HG03095 (cell line): ENCODE data around the gene PLEKHG1.

Source experiments
- ATAC-seq: cut with Tn5 transposase; IDR thresholded peaks from one replicate; pipeline ENCODE4 v1.9.1; 2021; ENCODE audit warnings: moderate library complexity; ENCODE audit not compliant: unreplicated experiment

Gene PLEKHG1

GRCh38 chr6:150617496-150618460 lies 18.1 kb downstream of the PLEKHG1 start:
- no peak for ATAC-seq

- ATAC-seq, result no peak
Observed at GRCh38 chr6:150619275-150619674, 19.6 kb downstream of the PLEKHG1 start.

- ATAC-seq, result no peak
Observed at GRCh38 chr6:150620244-150620643, 20.6 kb downstream of the PLEKHG1 start.

GRCh38 chr6:150620763-150621162 lies 21.1 kb downstream of the PLEKHG1 start:
- ATAC-seq, result no peak

GRCh38 chr6:150622476-150622875 lies 22.8 kb downstream of the PLEKHG1 start:
- no peak for ATAC-seq

GRCh38 chr6:150622941-150623874 lies 23.5 kb downstream of the PLEKHG1 start:
- peak; percentile 96 for ATAC-seq

GRCh38 chr6:150624191-150624590 lies 24.5 kb downstream of the PLEKHG1 start:
- no peak for ATAC-seq

GRCh38 chr6:150625927-150626326 lies 26.2 kb downstream of the PLEKHG1 start:
- ATAC-seq, result no peak

- ATAC-seq, result no peak
Observed at GRCh38 chr6:150627154-150627553, 27.5 kb downstream of the PLEKHG1 start.

GRCh38 chr6:150627585-150628025 lies 27.9 kb downstream of the PLEKHG1 start:
- ATAC-seq, result no peak

- no peak for ATAC-seq
Observed at GRCh38 chr6:150628908-150629307, 29.2 kb downstream of the PLEKHG1 start.

- no peak for ATAC-seq
Observed at GRCh38 chr6:150631283-150631983, 31.7 kb downstream of the PLEKHG1 start.

GRCh38 chr6:150631984-150632642 lies 32.4 kb downstream of the PLEKHG1 start:
- no peak for ATAC-seq

- peak; percentile 40 for ATAC-seq
Observed at GRCh38 chr6:150632785-150633485, 33.2 kb downstream of the PLEKHG1 start.

GRCh38 chr6:150633486-150633834 lies 33.8 kb downstream of the PLEKHG1 start:
- ATAC-seq, result peak; percentile 11

- no peak for ATAC-seq
Observed at GRCh38 chr6:150634176-150634963, 34.7 kb downstream of the PLEKHG1 start.

GRCh38 chr6:150634964-150635292 lies 35.2 kb downstream of the PLEKHG1 start:
- no peak for ATAC-seq

GRCh38 chr6:150635906-150636514 lies 36.3 kb downstream of the PLEKHG1 start:
- ATAC-seq, result no peak

GRCh38 chr6:150636808-150637207 lies 37.1 kb downstream of the PLEKHG1 start:
- ATAC-seq, result no peak
